Fibroblast of lung (primary cell): ENCODE measurements around the gene IFI16. TPM values are rescaled to one million over a fixed set of nuclear protein-coding genes. Genes with fewer than 3 reads are reported as not detected.

Experiments used
- DNase-seq, 2 donors: peaks; one replicate each; pipeline versions ENCODE4 v3.0.0 to v3.0.0-alpha.2; 2010; ENCODE audit warnings: low read depth in 2 of 2
- H2AFZ ChIP-seq: 2 replicates; pipeline ENCODE4 v1.5.1; 2012; ENCODE audit warnings: low read length, control low read depth, inconsistent platforms
- H3K27ac ChIP-seq: 2 replicates; pipeline ENCODE4 v1.5.1; 2011; ENCODE audit warnings: low read length, control low read depth; ENCODE audit not compliant: insufficient read depth
- H3K27me3 ChIP-seq: 2 replicates; pipeline ENCODE4 v1.5.1; 2011; ENCODE audit warnings: mild to moderate bottlenecking, low read length; ENCODE audit not compliant: control insufficient read depth, insufficient read depth
- H3K36me3 ChIP-seq: 2 replicates; pipeline ENCODE4 v1.5.1; 2011; ENCODE audit warnings: low read length; ENCODE audit not compliant: control insufficient read depth, insufficient read depth
- H3K4me1 ChIP-seq: 2 replicates; pipeline ENCODE4 v1.5.1; 2011; ENCODE audit warnings: low read length; ENCODE audit not compliant: control insufficient read depth, insufficient read depth; ENCODE audit errors: extremely low read depth
- H3K4me2 ChIP-seq: 2 replicates; pipeline ENCODE4 v1.5.1; 2011; ENCODE audit warnings: low read length, control low read depth; ENCODE audit not compliant: insufficient read depth; ENCODE audit errors: extremely low read depth
- H3K4me3 ChIP-seq, 4 experiments: fragments of 200-600 bp in 1 of 4; sonication (generic) in 1 of 4; replicated peaks in 1 of 4; 2 replicates each; pipeline ENCODE4 v1.5.1; 2011 to 2016; ENCODE audit warnings: low read length in 4 of 4, low read depth in 3 of 4, mild to moderate bottlenecking in 3 of 4, control low read depth in 2 of 4, inconsistent platforms in 1 of 4, mixed read lengths in 1 of 4; ENCODE audit not compliant: insufficient read depth in 1 of 4; ENCODE audit errors: control extremely low read depth in 1 of 4
- H3K79me2 ChIP-seq: 2 replicates; pipeline ENCODE4 v1.5.1; 2012; ENCODE audit warnings: mild to moderate bottlenecking, low read length, inconsistent platforms; ENCODE audit not compliant: control insufficient read depth, insufficient read depth
- H3K9ac ChIP-seq: 2 replicates; pipeline ENCODE4 v1.5.1; 2011; ENCODE audit warnings: mild to moderate bottlenecking, low read length, control low read depth; ENCODE audit not compliant: insufficient read depth
- H3K9me3 ChIP-seq: 2 replicates; pipeline ENCODE4 v1.5.1; 2012; ENCODE audit warnings: low read depth, low read length; ENCODE audit not compliant: control insufficient read depth, insufficient read depth
- H4K20me1 ChIP-seq: 2 replicates; pipeline ENCODE4 v1.5.1; 2011; ENCODE audit warnings: low read length; ENCODE audit not compliant: control insufficient read depth, insufficient read depth; ENCODE audit errors: extremely low read depth
- EZH2 ChIP-seq: IDR thresholded peaks from 2 replicates; pipeline ENCODE4 v1.5.1; 2012; ENCODE audit warnings: low read length, control low read depth, mild to moderate bottlenecking; ENCODE audit errors: missing control alignments
- polyA plus RNA-seq, 2 donors: library from polyadenylated mRNA; depleted of rRNA in 1 of 2; stranded (reverse) in 1 of 2; unstranded in 1 of 2; fragments of >200 nt; gene quantifications; 2 replicates each; pipeline ENCODE4 v1.2.1, GENCODE V29; 2011 to 2012; ENCODE audit warnings: missing spikeins in 1 of 2
- total RNA-seq: library from RNA; depleted of rRNA; stranded (reverse); fragments of >200 nt; gene quantifications from 2 replicates; pipeline ENCODE4 v1.2.1, GENCODE V29; 2014
- TF ChIP-seq, protein P1 (sequence below), 2 donors: IDR thresholded peaks in 1 of 2; conservative IDR thresholded peaks in 1 of 2; 1 replicate in 1 of 2; 2 replicates in 1 of 2; pipeline ENCODE4 v1.5.1; 2011 to 2012; ENCODE audit warnings: low read length in 2 of 2, control low read depth in 1 of 2, inconsistent platforms in 1 of 2, low read depth in 1 of 2, mild to moderate bottlenecking in 1 of 2

The IFI16 gene
- total and polyA plus RNA-seq, 2 donors (not counting 1 experiment from before 2014, with no cell fraction given), result 141 to 223 TPM

DNA sequence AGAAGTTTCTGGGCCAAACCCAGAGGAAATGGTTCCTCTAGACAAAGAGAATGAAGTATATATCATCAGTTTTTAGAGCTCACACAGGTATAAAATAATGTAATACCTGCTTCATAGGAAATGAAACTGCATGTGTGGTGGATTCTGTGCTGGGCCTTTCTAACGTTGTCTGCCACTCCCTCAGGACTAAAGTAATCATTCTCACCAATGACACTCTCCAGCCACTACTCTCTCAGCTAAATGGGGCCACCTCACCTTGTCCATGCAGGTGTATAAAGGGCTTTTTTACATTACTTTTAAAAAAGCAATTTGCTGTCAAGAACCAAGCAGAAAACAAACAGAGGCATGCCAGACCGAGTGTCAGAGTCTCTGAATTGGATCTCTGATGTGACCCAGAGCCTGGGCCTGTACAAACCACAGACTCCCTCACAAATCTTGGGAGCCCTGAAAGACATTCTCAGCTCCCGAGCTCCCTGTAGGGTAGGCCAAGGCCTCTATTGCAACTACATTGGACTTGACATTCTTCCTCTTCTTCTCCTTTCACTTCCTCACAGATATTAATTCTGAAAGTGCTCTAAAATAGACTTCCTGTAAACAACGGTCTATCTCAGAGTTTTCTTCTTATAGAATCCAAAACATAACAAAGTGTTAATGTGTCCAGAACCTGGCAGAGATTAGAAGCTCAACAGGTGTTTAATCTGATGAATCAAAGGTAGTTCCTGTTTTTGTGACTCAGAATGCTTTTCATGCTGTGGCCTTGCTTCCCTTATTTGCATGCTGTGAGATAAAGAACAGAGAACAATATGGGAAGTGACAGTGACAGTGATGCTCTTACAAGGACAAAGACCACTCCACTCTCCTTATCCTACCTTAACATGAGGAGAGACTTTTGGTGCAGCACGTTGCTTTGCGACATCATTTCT is 58.3 kb downstream of the IFI16 start:
- Histone ChIP-seq H3K4me1 (no peaks in the 10 kb centered on the region), H3K27me3 (no peaks in the 10 kb centered on the region), H3K9me3 (no peaks in the 10 kb centered on the region), H3K9ac (no peak overlapping the region), H3K4me2 (no peak overlapping the region), H3K4me3 (no peak overlapping the region), H3K36me3 (no peaks in the 10 kb centered on the region), H3K79me2 (no peaks in the 10 kb centered on the region), H2AFZ (no peak overlapping the region), H3K27ac (no peak overlapping the region), H4K20me1 (no peaks in the 10 kb centered on the region)
- no peak for DNase-seq
- TF ChIP-seq, protein P1, sequence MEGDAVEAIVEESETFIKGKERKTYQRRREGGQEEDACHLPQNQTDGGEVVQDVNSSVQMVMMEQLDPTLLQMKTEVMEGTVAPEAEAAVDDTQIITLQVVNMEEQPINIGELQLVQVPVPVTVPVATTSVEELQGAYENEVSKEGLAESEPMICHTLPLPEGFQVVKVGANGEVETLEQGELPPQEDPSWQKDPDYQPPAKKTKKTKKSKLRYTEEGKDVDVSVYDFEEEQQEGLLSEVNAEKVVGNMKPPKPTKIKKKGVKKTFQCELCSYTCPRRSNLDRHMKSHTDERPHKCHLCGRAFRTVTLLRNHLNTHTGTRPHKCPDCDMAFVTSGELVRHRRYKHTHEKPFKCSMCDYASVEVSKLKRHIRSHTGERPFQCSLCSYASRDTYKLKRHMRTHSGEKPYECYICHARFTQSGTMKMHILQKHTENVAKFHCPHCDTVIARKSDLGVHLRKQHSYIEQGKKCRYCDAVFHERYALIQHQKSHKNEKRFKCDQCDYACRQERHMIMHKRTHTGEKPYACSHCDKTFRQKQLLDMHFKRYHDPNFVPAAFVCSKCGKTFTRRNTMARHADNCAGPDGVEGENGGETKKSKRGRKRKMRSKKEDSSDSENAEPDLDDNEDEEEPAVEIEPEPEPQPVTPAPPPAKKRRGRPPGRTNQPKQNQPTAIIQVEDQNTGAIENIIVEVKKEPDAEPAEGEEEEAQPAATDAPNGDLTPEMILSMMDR (conservative IDR thresholded peaks at IDR 0.05 in 1 of 2, IDR thresholded peaks at IDR 0.05 in 1 of 2; ENCODE audit: low read depth in 1 of 2, low read length in 2 of 2), result no peak
- TF ChIP-seq EZH2, result no peak

DNA sequence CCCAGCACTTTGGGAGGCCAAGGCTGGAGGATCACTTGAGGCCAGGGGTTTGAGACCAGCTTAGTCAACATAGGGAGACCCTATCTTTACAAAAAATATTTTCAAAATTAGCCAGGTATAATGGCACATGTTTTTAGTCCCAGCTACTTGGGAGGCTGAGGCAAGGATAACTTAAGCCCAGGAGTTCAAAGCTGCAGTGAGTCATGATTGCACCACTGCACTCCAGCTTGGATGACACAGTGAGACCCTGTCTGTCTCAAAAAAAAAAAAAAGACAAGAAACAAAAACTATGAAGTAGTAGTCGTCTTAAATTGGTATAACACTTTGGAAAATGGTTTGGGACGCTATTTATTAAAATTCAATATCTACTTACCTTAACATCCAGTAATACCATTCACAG is 59.2 kb downstream of the IFI16 start:
- no peaks in the 10 kb centered on the region for H3K4me1 ChIP-seq
- TF ChIP-seq EZH2, result no peak
- TF ChIP-seq, protein P1 (conservative IDR thresholded peaks at IDR 0.05 in 1 of 2, IDR thresholded peaks at IDR 0.05 in 1 of 2; ENCODE audit: low read depth in 1 of 2, low read length in 2 of 2), result no peak
- no peak overlapping the region for H3K4me3 ChIP-seq
- no peaks in the 10 kb centered on the region for H3K79me2 ChIP-seq
- H2AFZ ChIP-seq, result no peak overlapping the region
- no peaks in the 10 kb centered on the region for H4K20me1 ChIP-seq
- no peaks in the 10 kb centered on the region for H3K9me3 ChIP-seq
- no peak overlapping the region for H3K9ac ChIP-seq
- DNase-seq, result peak; percentile 46 to 65
- H3K27ac ChIP-seq, result no peak overlapping the region
- H3K36me3 ChIP-seq, result no peaks in the 10 kb centered on the region
- H3K4me2 ChIP-seq, result no peak overlapping the region
- no peaks in the 10 kb centered on the region for H3K27me3 ChIP-seq

DNA sequence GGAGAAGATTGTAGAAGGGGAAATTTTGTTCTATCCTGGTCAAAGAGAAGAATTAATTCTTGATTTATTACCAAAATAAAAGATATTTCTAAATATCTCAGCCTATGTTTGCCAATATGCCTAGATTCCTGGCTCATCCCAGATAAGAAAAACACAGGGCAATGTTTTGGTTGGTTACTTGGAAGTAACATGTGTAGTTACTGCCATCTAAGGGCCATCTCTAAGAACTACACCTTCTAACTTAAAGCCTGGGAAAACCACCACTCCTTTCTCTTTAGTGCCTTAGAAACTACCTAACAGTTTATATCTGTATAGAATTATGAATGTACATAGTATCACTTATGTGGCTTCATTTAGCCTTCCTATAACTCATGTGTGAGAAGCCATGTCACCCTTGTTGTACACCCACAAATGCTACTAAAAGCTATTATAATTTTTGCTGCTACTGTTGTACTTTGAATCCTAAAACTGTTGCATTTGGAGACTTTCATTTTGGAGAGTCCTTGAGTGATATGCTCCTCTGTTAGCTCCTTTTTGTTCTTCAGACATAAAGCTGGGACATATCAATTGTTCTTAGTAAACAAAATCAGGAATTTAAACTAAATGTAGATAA is 62.4 kb downstream of the IFI16 start:
- Histone ChIP-seq H2AFZ (no peak overlapping the region), H3K27me3 (no peaks in the 10 kb centered on the region), H3K36me3 (no peaks in the 10 kb centered on the region), H3K4me1 (no peaks in the 10 kb centered on the region), H3K9me3 (no peaks in the 10 kb centered on the region), H3K4me2 (no peak overlapping the region), H3K4me3 (no peak overlapping the region), H3K79me2 (no peaks in the 10 kb centered on the region), H4K20me1 (no peaks in the 10 kb centered on the region), H3K9ac (no peak overlapping the region), H3K27ac (no peak overlapping the region)
- peak; percentile 65 to 85 for DNase-seq
- TF ChIP-seq, protein P1 (conservative IDR thresholded peaks at IDR 0.05 in 1 of 2, IDR thresholded peaks at IDR 0.05 in 1 of 2; ENCODE audit: low read depth in 1 of 2, low read length in 2 of 2), result peak; percentile 64 to 77
- no peak for TF ChIP-seq EZH2
